ENCODE results near the gene CENPM. TPM values are rescaled to one million over a fixed set of nuclear protein-coding genes. Genes with fewer than 3 reads are reported as not detected.

The CENPM gene
- total RNA-seq, 2 experiments from 2014 or later, result 74.0 to 95.8 TPM

GRCh38 chr22:41935509-41935908, 11.4 kb downstream of the CENPM start:
- H3K4me1 Mint-ChIP-seq, result peaks cover 28% of the 10 kb centered on the region

GRCh38 chr22:41935015-41935351, 12.0 kb downstream of the CENPM start:
- ATAC-seq (no peak), DNase-seq (no peak)
- Mint-ChIP-seq H3K4me3 (no peak overlapping the region), H3K4me1 (peaks cover 22% of the 10 kb centered on the region), H3K27me3 (no peaks in the 10 kb centered on the region), H3K36me3 (peaks cover 15% of the 10 kb centered on the region), H3K9me3 (ENCODE audit: low read depth) (no peaks in the 10 kb centered on the region), H3K27ac (no peak overlapping the region)
- CTCF ChIA-PET, result interaction anchor here (1.5 to 1.7 kb wide), 2 partner anchors 8 to 10 kb away, joined by 3 to 10 read pairs; no protein-coding TSS in a partner anchor

More at GRCh38 chr22:41935509-41935908, 11.4 kb downstream of the CENPM start:
- CTCF ChIA-PET, result interaction anchor here (1.5 kb wide), 1 partner anchor 8 kb away, joined by 3 read pairs; no protein-coding TSS in a partner anchor
- Mint-ChIP-seq H3K4me3 (no peak overlapping the region), H3K36me3 (peaks cover 17% of the 10 kb centered on the region), H3K27ac (peak overlapping the region; percentile 19), H3K9me3 (ENCODE audit: low read depth) (no peaks in the 10 kb centered on the region), H3K27me3 (no peaks in the 10 kb centered on the region)
- ATAC-seq (no peak), DNase-seq (no peak)

- no peak for DNase-seq
Measured at GRCh38 chr22:41934284-41935014, 12.5 kb downstream of the CENPM start.

GRCh38 chr22:41933411-41934177, 13.4 kb downstream of the CENPM start:
- DNase-seq, result no peak
- H3K9me3 Mint-ChIP-seq (ENCODE audit: low read depth), result no peaks in the 10 kb centered on the region
- H3K4me1 Mint-ChIP-seq, result peaks cover 9% of the 10 kb centered on the region
- no peak for ATAC-seq
- H3K36me3 Mint-ChIP-seq, result peaks cover 8% of the 10 kb centered on the region
- H3K27ac Mint-ChIP-seq, result peak overlapping the region; percentile 52
- H3K4me3 Mint-ChIP-seq, result no peak overlapping the region
- CTCF ChIA-PET, result interaction anchor here (1.5 to 1.7 kb wide), 2 partner anchors 9 to 10 kb away, joined by 3 to 10 read pairs; no protein-coding TSS in a partner anchor
- no peaks in the 10 kb centered on the region for H3K27me3 Mint-ChIP-seq

More at GRCh38 chr22:41934284-41935014, 12.5 kb downstream of the CENPM start:
- peaks cover 18% of the 10 kb centered on the region for H3K4me1 Mint-ChIP-seq
- no peaks in the 10 kb centered on the region for H3K27me3 Mint-ChIP-seq
- no peak overlapping the region for H3K4me3 Mint-ChIP-seq
- ATAC-seq, result no peak
- CTCF ChIA-PET, result interaction anchor here (1.5 to 1.7 kb wide), 2 partner anchors 9 to 10 kb away, joined by 3 to 10 read pairs; no protein-coding TSS in a partner anchor
- peak overlapping the region; percentile 31 for H3K27ac Mint-ChIP-seq
- peaks cover 11% of the 10 kb centered on the region for H3K36me3 Mint-ChIP-seq
- no peaks in the 10 kb centered on the region for H3K9me3 Mint-ChIP-seq (ENCODE audit: low read depth)

GRCh38 chr22:41932353-41932752, 14.6 kb downstream of the CENPM start:
- Mint-ChIP-seq H3K9me3 (ENCODE audit: low read depth) (no peaks in the 10 kb centered on the region), H3K27ac (no peak overlapping the region), H3K36me3 (peaks cover 5% of the 10 kb centered on the region), H3K27me3 (peaks cover under 1% of the 10 kb centered on the region), H3K4me3 (no peak overlapping the region), H3K4me1 (peaks cover 9% of the 10 kb centered on the region)
- CTCF ChIA-PET, result no interaction called here
- no peak for ATAC-seq
- DNase-seq, result no peak

- Mint-ChIP-seq H3K4me1 (peaks cover 9% of the 10 kb centered on the region), H3K9me3 (ENCODE audit: low read depth) (no peaks in the 10 kb centered on the region), H3K27me3 (peaks cover 6% of the 10 kb centered on the region), H3K36me3 (no peaks in the 10 kb centered on the region), H3K27ac (no peak overlapping the region), H3K4me3 (no peak overlapping the region)
- ATAC-seq, result no peak
- DNase-seq, result no peak
- CTCF ChIA-PET, result no interaction called here
Measured at GRCh38 chr22:41931701-41932269, 15.2 kb downstream of the CENPM start.

GRCh38 chr22:41929418-41929810, 17.5 kb downstream of the CENPM start:
- no peak for DNase-seq
- no peak overlapping the region for H3K4me3 Mint-ChIP-seq
- peaks cover 13% of the 10 kb centered on the region for H3K4me1 Mint-ChIP-seq
- H3K9me3 Mint-ChIP-seq (ENCODE audit: low read depth), result no peaks in the 10 kb centered on the region
- CTCF ChIA-PET, result no interaction called here
- no peak overlapping the region for H3K27ac Mint-ChIP-seq
- peaks cover 16% of the 10 kb centered on the region for H3K27me3 Mint-ChIP-seq
- H3K36me3 Mint-ChIP-seq, result no peaks in the 10 kb centered on the region
- ATAC-seq, result no peak

- Mint-ChIP-seq H3K4me1 (peaks cover 10% of the 10 kb centered on the region), H3K4me3 (no peak overlapping the region), H3K9me3 (ENCODE audit: low read depth) (no peaks in the 10 kb centered on the region), H3K36me3 (no peaks in the 10 kb centered on the region), H3K27me3 (peaks cover 16% of the 10 kb centered on the region), H3K27ac (no peak overlapping the region)
- no peak for ATAC-seq
- DNase-seq, result no peak
- CTCF ChIA-PET, result interaction anchor here (0.6 to 5.9 kb wide), 2 partner anchors 11 to 76 kb away, joined by 3 to 52 read pairs; no protein-coding TSS in a partner anchor
Measured at GRCh38 chr22:41928593-41929417, 18.1 kb downstream of the CENPM start.

GRCh38 chr22:41927813-41928212, 19.1 kb downstream of the CENPM start:
- H3K27ac Mint-ChIP-seq, result no peak overlapping the region
- CTCF ChIA-PET, result interaction anchor here (0.6 to 5.9 kb wide), 2 partner anchors 12 to 75 kb away, joined by 3 to 52 read pairs; no protein-coding TSS in a partner anchor
- H3K27me3 Mint-ChIP-seq, result peaks cover 16% of the 10 kb centered on the region
- no peak overlapping the region for H3K4me3 Mint-ChIP-seq
- ATAC-seq (no peak), DNase-seq (no peak)
- peaks cover 7% of the 10 kb centered on the region for H3K4me1 Mint-ChIP-seq
- H3K36me3 Mint-ChIP-seq, result no peaks in the 10 kb centered on the region
- H3K9me3 Mint-ChIP-seq (ENCODE audit: low read depth), result no peaks in the 10 kb centered on the region

GRCh38 chr22:41925783-41926460, 21.0 kb downstream of the CENPM start:
- Mint-ChIP-seq H3K27me3 (peaks cover 16% of the 10 kb centered on the region), H3K27ac (no peak overlapping the region), H3K36me3 (no peaks in the 10 kb centered on the region), H3K9me3 (ENCODE audit: low read depth) (no peaks in the 10 kb centered on the region), H3K4me3 (peak overlapping the region; percentile 57), H3K4me1 (peaks cover 7% of the 10 kb centered on the region)
- DNase-seq, result peak; percentile 82
- CTCF ChIA-PET, result interaction anchor here (0.7 to 5.9 kb wide), 27 partner anchors 8 to 1464 kb away, joined by 3 to 52 read pairs (median 6); partner anchors contain the start of genes CCDC134, CENPM and SREBF2
- peak; percentile 89 for ATAC-seq

- H3K36me3 Mint-ChIP-seq, result no peaks in the 10 kb centered on the region
- DNase-seq, result no peak
- peaks cover 13% of the 10 kb centered on the region for H3K4me1 Mint-ChIP-seq
- H3K27me3 Mint-ChIP-seq, result peaks cover 16% of the 10 kb centered on the region
- no peak overlapping the region for H3K4me3 Mint-ChIP-seq
- no peak overlapping the region for H3K27ac Mint-ChIP-seq
- ATAC-seq, result no peak
- CTCF ChIA-PET, result interaction anchor here (1.3 to 5.9 kb wide), 4 partner anchors 10 to 23 kb away, joined by 4 to 52 read pairs (median 9); partner anchors contain the start of gene CENPM
- H3K9me3 Mint-ChIP-seq (ENCODE audit: low read depth), result no peaks in the 10 kb centered on the region
Measured at GRCh38 chr22:41923595-41924276, 23.2 kb downstream of the CENPM start.

Data from activated CD8-positive, alpha-beta memory T cell treated with anti-CD3 and anti-CD28 coated beads, Interleukin-2, amount 10 ng/mL, durations not matched to agents 7 days and 5 days (primary cell).